Measurements from ENCODE around the gene BLOC1S1. TPM values are rescaled to one million over a fixed set of nuclear protein-coding genes. Genes with fewer than 3 reads are reported as not detected.

BLOC1S1 gene
- total and polyA plus RNA-seq, 4 donors: 87.3 to 351 (median 181) TPM

- peak in 1 of 2 donors; percentile 70 for DNase-seq
- Histone ChIP-seq H3K27me3 (ENCODE audit: control insufficient read depth in 1 of 2, insufficient read depth in 2 of 2, low read length in 1 of 2) (no peaks in the 10 kb centered on the region), H3K27ac (ENCODE audit: low read depth in 1 of 2, low read length in 2 of 2) (no peak overlapping the region), H3K36me3 (ENCODE audit: control insufficient read depth in 1 of 2, insufficient read depth in 2 of 2, low read length in 1 of 2) (peaks cover 9 to 14% of the 10 kb centered on the region in 2 donors), H3K4me1 (ENCODE audit: control insufficient read depth in 1 of 2, insufficient read depth in 2 of 2, low read length in 2 of 2) (no peaks in the 10 kb centered on the region), H3K9me3 (ENCODE audit: control insufficient read depth, low read length) (no peaks in the 10 kb centered on the region), H3K4me3 (ENCODE audit: low read length in 2 of 2) (no peak overlapping the region)
- intact Hi-C loops (cut with DNase I): no loop called here
- no peak for ATAC-seq (ENCODE audit: low FRiP score)
- 88% methylated on average over 16 of the region's 16 CpGs for WGBS, 2 donors
Measured at GRCh38 chr12:55688716-55689655, 26.9 kb upstream of the BLOC1S1 start.

DNA sequence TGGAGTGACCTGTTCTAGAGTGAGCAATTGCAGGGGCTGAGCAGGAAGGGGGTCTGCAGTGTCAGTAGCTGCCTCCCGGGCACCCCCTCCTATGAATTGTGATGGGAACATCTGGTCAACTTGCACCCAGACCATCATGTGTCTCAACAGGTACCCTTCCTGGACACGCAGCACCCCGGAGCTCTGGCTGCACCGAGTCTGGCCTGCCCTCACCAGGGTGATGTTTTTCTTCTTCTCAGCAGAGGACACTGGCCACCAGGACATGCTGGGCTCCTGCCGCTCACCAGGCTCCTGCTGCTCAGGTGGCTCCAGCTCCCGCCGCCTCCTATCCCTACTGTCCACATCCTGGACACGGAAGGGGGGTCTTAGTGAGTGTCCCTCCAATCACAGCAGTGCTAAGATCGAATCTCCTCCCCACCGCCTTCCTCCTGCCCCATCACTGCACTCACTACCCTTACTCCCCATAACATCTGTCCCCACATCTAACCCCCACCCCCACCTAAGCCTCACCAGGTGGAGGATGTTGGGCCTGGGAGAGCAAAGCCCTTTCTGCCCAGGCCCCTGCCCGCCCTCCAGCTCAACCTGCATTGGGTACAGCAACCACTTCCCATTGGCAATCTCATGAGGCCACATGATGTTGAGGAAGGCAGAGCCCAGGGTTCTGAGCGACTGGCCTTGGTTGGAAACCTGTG lies 23.1 kb upstream of the BLOC1S1 start:
- 89 to 95% methylated on average over 12 of the region's 12 CpGs for WGBS, 2 donors
- H3K36me3 ChIP-seq (ENCODE audit: control insufficient read depth in 1 of 2, insufficient read depth in 2 of 2, low read length in 1 of 2): peaks cover 8 to 17% of the 10 kb centered on the region in 2 donors
- no peaks in the 10 kb centered on the region for H3K27me3 ChIP-seq (ENCODE audit: control insufficient read depth in 1 of 2, insufficient read depth in 2 of 2, low read length in 1 of 2)
- H3K4me3 ChIP-seq (ENCODE audit: low read length in 2 of 2): no peak overlapping the region
- ATAC-seq (ENCODE audit: low FRiP score): no peak
- intact Hi-C loops (cut with DNase I): no loop called here
- no peaks in the 10 kb centered on the region for H3K9me3 ChIP-seq (ENCODE audit: control insufficient read depth, low read length)
- no peaks in the 10 kb centered on the region for H3K4me1 ChIP-seq (ENCODE audit: control insufficient read depth in 1 of 2, insufficient read depth in 2 of 2, low read length in 2 of 2)
- DNase-seq: peak in 1 of 2 donors; percentile 67
- H3K27ac ChIP-seq (ENCODE audit: low read depth in 1 of 2, low read length in 2 of 2): no peak overlapping the region

- Histone ChIP-seq H3K36me3 (ENCODE audit: control insufficient read depth in 1 of 2, insufficient read depth in 2 of 2, low read length in 1 of 2) (peaks cover 3 to 18% of the 10 kb centered on the region in 2 donors), H3K9me3 (ENCODE audit: control insufficient read depth, low read length) (no peaks in the 10 kb centered on the region), H3K4me3 (ENCODE audit: low read length in 2 of 2) (no peak overlapping the region), H3K4me1 (ENCODE audit: control insufficient read depth in 1 of 2, insufficient read depth in 2 of 2, low read length in 2 of 2) (no peaks in the 10 kb centered on the region), H3K27me3 (ENCODE audit: control insufficient read depth in 1 of 2, insufficient read depth in 2 of 2, low read length in 1 of 2) (no peaks in the 10 kb centered on the region), H3K27ac (ENCODE audit: low read depth in 1 of 2, low read length in 2 of 2) (no peak overlapping the region)
- ATAC-seq (ENCODE audit: low FRiP score) (no peak), DNase-seq (peak in 1 of 2 donors; percentile 51)
- intact Hi-C loops (cut with DNase I): no loop called here
- 89 to 95% methylated on average over 7 of the region's 7 CpGs for WGBS, 2 donors
Measured at GRCh38 chr12:55693323-55694187, 22.3 kb upstream of the BLOC1S1 start.

DNA sequence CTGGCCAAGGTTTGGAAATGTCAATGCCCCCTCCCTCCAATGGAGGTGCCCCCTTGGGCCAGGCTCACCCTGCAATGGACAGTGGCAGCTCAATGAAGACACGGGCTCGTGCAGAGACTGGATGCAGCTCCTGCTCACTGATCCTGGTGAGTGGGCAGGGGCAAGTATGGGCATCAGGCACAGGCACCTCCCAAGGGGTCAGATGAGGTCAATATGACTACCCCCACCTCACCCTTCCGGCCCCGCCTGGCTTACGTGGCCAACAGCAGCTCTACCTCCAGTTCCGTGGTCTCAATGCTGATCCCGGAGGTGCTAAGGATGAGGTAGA lies 21.7 kb upstream of the BLOC1S1 start:
- H3K27me3 ChIP-seq (ENCODE audit: control insufficient read depth in 1 of 2, insufficient read depth in 2 of 2, low read length in 1 of 2): no peaks in the 10 kb centered on the region
- 90 to 96% methylated on average over 7 of the region's 7 CpGs for WGBS, 2 donors
- DNase-seq: peak in 1 of 2 donors; percentile 59
- no peaks in the 10 kb centered on the region for H3K4me1 ChIP-seq (ENCODE audit: control insufficient read depth in 1 of 2, insufficient read depth in 2 of 2, low read length in 2 of 2)
- peaks cover 3 to 18% of the 10 kb centered on the region in 2 donors for H3K36me3 ChIP-seq (ENCODE audit: control insufficient read depth in 1 of 2, insufficient read depth in 2 of 2, low read length in 1 of 2)
- intact Hi-C loops (cut with DNase I): no loop called here
- no peak for ATAC-seq (ENCODE audit: low FRiP score)
- no peak overlapping the region for H3K27ac ChIP-seq (ENCODE audit: low read depth in 1 of 2, low read length in 2 of 2)
- no peaks in the 10 kb centered on the region for H3K9me3 ChIP-seq (ENCODE audit: control insufficient read depth, low read length)
- no peak overlapping the region for H3K4me3 ChIP-seq (ENCODE audit: low read length in 2 of 2)

- peak; percentile 22 for ATAC-seq (ENCODE audit: low FRiP score)
- H3K9me3 ChIP-seq (ENCODE audit: control insufficient read depth, low read length): no peaks in the 10 kb centered on the region
- 93 to 94% methylated on average over 4 of the region's 4 CpGs for WGBS, 2 donors
- intact Hi-C loops (cut with DNase I): no loop called here
- H3K36me3 ChIP-seq (ENCODE audit: control insufficient read depth in 1 of 2, insufficient read depth in 2 of 2, low read length in 1 of 2): peaks cover 3 to 18% of the 10 kb centered on the region in 2 donors
- H3K4me1 ChIP-seq (ENCODE audit: control insufficient read depth in 1 of 2, insufficient read depth in 2 of 2, low read length in 2 of 2): no peaks in the 10 kb centered on the region
- no peak overlapping the region for H3K4me3 ChIP-seq (ENCODE audit: low read length in 2 of 2)
- peak; percentile 37 to 59 for DNase-seq
- H3K27ac ChIP-seq (ENCODE audit: low read depth in 1 of 2, low read length in 2 of 2): no peak overlapping the region
- no peaks in the 10 kb centered on the region for H3K27me3 ChIP-seq (ENCODE audit: control insufficient read depth in 1 of 2, insufficient read depth in 2 of 2, low read length in 1 of 2)
Measured at GRCh38 chr12:55694651-55695050, 21.2 kb upstream of the BLOC1S1 start.

GRCh38 chr12:55695349-55695748 lies 20.5 kb upstream of the BLOC1S1 start:
- DNase-seq: peak in 1 of 2 donors; percentile 45
- Histone ChIP-seq H3K4me1 (ENCODE audit: control insufficient read depth in 1 of 2, insufficient read depth in 2 of 2, low read length in 2 of 2) (no peaks in the 10 kb centered on the region), H3K9me3 (ENCODE audit: control insufficient read depth, low read length) (no peaks in the 10 kb centered on the region), H3K4me3 (ENCODE audit: low read length in 2 of 2) (no peak overlapping the region), H3K27ac (ENCODE audit: low read depth in 1 of 2, low read length in 2 of 2) (no peak overlapping the region), H3K27me3 (ENCODE audit: control insufficient read depth in 1 of 2, insufficient read depth in 2 of 2, low read length in 1 of 2) (no peaks in the 10 kb centered on the region), H3K36me3 (ENCODE audit: control insufficient read depth in 1 of 2, insufficient read depth in 2 of 2, low read length in 1 of 2) (peaks cover 3 to 18% of the 10 kb centered on the region in 2 donors)
- 81 to 82% methylated on average over 7 of the region's 7 CpGs for WGBS, 2 donors
- ATAC-seq (ENCODE audit: low FRiP score): no peak
- intact Hi-C loops (cut with DNase I): no loop called here

DNA sequence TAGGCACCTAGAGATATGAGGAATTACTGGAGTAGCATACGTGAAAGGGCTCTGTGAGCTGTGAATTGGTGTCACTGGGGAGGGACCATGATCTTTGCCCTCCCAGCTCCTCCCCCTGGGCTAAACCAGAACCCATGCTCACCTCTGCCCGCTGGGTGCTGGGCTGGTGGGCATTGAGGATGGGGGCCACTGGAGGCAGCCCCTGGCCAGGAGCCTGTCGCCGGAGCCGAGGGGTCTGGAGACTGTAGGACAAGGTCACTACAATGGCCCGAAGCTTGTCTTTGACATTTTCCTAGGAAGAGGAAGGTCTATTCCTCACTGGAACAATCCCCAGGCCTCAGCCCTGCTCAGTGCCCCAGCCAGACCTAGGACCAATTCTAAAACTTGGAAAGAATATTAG lies 19.7 kb upstream of the BLOC1S1 start:
- 81 to 84% methylated on average over 6 of the region's 6 CpGs for WGBS, 2 donors
- DNase-seq (peak; percentile 30 to 34), ATAC-seq (ENCODE audit: low FRiP score) (no peak)
- Histone ChIP-seq H3K9me3 (ENCODE audit: control insufficient read depth, low read length) (no peaks in the 10 kb centered on the region), H3K4me3 (ENCODE audit: low read length in 2 of 2) (no peak overlapping the region), H3K4me1 (ENCODE audit: control insufficient read depth in 1 of 2, insufficient read depth in 2 of 2, low read length in 2 of 2) (no peaks in the 10 kb centered on the region), H3K27me3 (ENCODE audit: control insufficient read depth in 1 of 2, insufficient read depth in 2 of 2, low read length in 1 of 2) (no peaks in the 10 kb centered on the region), H3K27ac (ENCODE audit: low read depth in 1 of 2, low read length in 2 of 2) (no peak overlapping the region), H3K36me3 (ENCODE audit: control insufficient read depth in 1 of 2, insufficient read depth in 2 of 2, low read length in 1 of 2) (peaks cover 3 to 20% of the 10 kb centered on the region in 2 donors)
- intact Hi-C loops (cut with DNase I): no loop called here

DNA sequence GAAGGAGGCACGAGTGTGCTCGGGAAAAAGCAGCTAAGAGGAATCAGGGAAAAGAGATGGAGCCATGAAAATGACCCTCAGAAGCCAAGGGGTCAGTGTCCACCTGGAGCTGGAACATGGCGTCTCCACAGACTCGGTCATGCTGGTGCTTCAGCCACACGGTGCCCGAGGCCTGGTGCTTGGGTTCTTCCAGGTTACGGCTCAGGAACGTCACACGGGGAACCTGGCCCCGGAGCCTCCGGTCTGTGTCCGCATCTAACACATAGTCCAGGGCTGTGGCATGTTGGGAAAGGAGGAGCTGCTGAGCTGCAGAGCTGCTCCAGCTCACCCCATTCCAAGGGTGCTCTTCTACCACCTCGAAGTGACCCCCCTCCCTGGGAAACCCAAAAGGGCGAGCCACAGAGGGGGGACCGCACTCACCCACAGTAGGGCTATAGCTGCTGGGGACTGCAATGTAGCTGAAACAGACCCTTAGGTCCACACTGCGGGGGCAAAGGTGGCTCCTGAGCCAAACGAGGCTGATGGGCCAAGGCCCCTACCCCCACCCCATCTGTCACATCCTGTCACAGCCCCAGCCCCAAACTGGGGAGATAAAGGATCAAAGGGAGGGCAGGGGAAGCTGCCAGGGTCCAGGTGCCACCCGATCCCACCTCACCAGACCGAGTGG lies 18.9 kb upstream of the BLOC1S1 start:
- Histone ChIP-seq H3K4me1 (ENCODE audit: control insufficient read depth in 1 of 2, insufficient read depth in 2 of 2, low read length in 2 of 2) (no peaks in the 10 kb centered on the region), H3K9me3 (ENCODE audit: control insufficient read depth, low read length) (no peaks in the 10 kb centered on the region), H3K36me3 (ENCODE audit: control insufficient read depth in 1 of 2, insufficient read depth in 2 of 2, low read length in 1 of 2) (peaks cover 3 to 21% of the 10 kb centered on the region in 2 donors), H3K27me3 (ENCODE audit: control insufficient read depth in 1 of 2, insufficient read depth in 2 of 2, low read length in 1 of 2) (no peaks in the 10 kb centered on the region), H3K4me3 (ENCODE audit: low read length in 2 of 2) (no peak overlapping the region), H3K27ac (ENCODE audit: low read depth in 1 of 2, low read length in 2 of 2) (no peak overlapping the region)
- 78% methylated on average over 19 of the region's 19 CpGs for WGBS, 2 donors
- ATAC-seq (ENCODE audit: low FRiP score) (no peak), DNase-seq (peak; percentile 29 to 72)
- intact Hi-C loops (cut with DNase I): no loop called here

All from aorta (tissue), 5 donors.